ENCODE measurements around the gene NSMCE3.

DNA sequence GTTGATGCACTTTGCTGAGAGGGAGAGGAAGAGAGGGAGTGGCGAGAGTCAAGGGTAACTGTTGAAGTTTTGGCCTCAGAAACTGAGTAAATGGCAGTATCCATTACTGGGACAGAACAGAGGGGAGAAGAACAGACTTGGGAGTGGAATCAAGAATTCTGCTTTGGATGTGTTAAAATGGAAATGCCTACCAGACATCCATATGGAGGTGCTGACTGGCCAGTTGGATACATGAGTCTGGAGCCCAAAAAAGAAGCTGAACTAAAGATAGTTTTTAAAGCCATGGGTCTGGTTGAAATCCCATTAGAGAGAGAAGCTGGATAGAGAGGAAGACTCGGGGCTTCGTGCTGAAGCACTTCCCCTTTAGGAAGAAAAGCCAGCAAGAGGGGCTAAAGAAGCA, 35.9 kb upstream of the NSMCE3 start:
- no peak for TF ChIP-seq POLR2AphosphoS5 (IDR thresholded peaks at IDR 0.05; ENCODE audit: low read depth, low read length)
- TF ChIP-seq TAF1 (IDR thresholded peaks at IDR 0.05; ENCODE audit: borderline replicate concordance, insufficient read depth, low read length), result no peak
- TF ChIP-seq SIN3A (IDR thresholded peaks at IDR 0.05; ENCODE audit: borderline replicate concordance, insufficient read depth, low read length), result no peak
- no peak for TF ChIP-seq REST (IDR thresholded peaks at IDR 0.05; ENCODE audit: insufficient read depth in 1 of 2, low read depth in 2 of 2, low read length in 2 of 2)
